ENCODE data around the gene KRTAP10-12.

KRTAP10-12 gene

GRCh38 chr21:44699502-44700001 lies 2.6 kb downstream of the KRTAP10-12 start:
- no peak for DNase-seq

- no peak for DNase-seq
Observed at GRCh38 chr21:44700101-44701022, 3.4 kb downstream of the KRTAP10-12 start.

- no peak for DNase-seq
Observed at GRCh38 chr21:44701023-44701400, 4.0 kb downstream of the KRTAP10-12 start.

- no peak for DNase-seq
Observed at GRCh38 chr21:44701541-44701940, 4.6 kb downstream of the KRTAP10-12 start.

- no peak for DNase-seq
Observed at GRCh38 chr21:44702111-44702972, 5.4 kb downstream of the KRTAP10-12 start.

GRCh38 chr21:44702973-44703730 lies 6.2 kb downstream of the KRTAP10-12 start:
- no peak for DNase-seq

GRCh38 chr21:44703731-44704635 lies 7.0 kb downstream of the KRTAP10-12 start:
- DNase-seq: no peak

GRCh38 chr21:44704636-44705001 lies 7.6 kb downstream of the KRTAP10-12 start:
- DNase-seq: no peak

- no peak for DNase-seq
Observed at GRCh38 chr21:44706026-44706705, 9.2 kb downstream of the KRTAP10-12 start.

GRCh38 chr21:44706706-44707581 lies 10.0 kb downstream of the KRTAP10-12 start:
- DNase-seq: no peak

GRCh38 chr21:44708213-44708865 lies 11.4 kb downstream of the KRTAP10-12 start:
- no peak for DNase-seq

GRCh38 chr21:44708866-44709425 lies 12.0 kb downstream of the KRTAP10-12 start:
- no peak for DNase-seq

GRCh38 chr21:44709426-44710293 lies 12.7 kb downstream of the KRTAP10-12 start:
- DNase-seq: peak; percentile 44

GRCh38 chr21:44710294-44710665 lies 13.3 kb downstream of the KRTAP10-12 start:
- DNase-seq: no peak

GRCh38 chr21:44710756-44711326 lies 13.9 kb downstream of the KRTAP10-12 start:
- no peak for DNase-seq

GRCh38 chr21:44711327-44712202 lies 14.6 kb downstream of the KRTAP10-12 start, which contains the start of gene TSPEAR:
TSPEAR (minus strand) TSS chr21:44711572; CDS start chr21:44711514, 58 bp downstream.
- DNase-seq: no peak

Measured in activated T-cell treated with anti-CD3 and anti-CD28 coated beads for 4 hours (primary cell).